Peyer's patch (tissue), 4 donors: ENCODE results near the gene SEMA4C.

Experiments used
- POLR2A ChIP-seq, 2 donors: fragments of 450-650 bp; IDR thresholded peaks; one replicate each; pipeline ENCODE4 v1.5.1; 2017; ENCODE audit warnings: antibody characterized with exemption in 2 of 2, mild to moderate bottlenecking in 2 of 2, moderate library complexity in 2 of 2
- TF ChIP-seq, protein P1 (sequence below), 6 experiments: fragments of 450-650 bp in 4 of 6; fragments of 200-600 bp in 2 of 6; sonication (generic) in 1 of 6; IDR thresholded peaks; one replicate each; pipeline ENCODE4 v1.5.1; 2017 to 2019; ENCODE audit warnings: antibody characterized with exemption in 6 of 6, mild to moderate bottlenecking in 3 of 6, moderate library complexity in 1 of 6

GRCh38 chr2:96872591-96873349 lies 2.9 kb upstream of the SEMA4C start:
- TF ChIP-seq, protein P1, sequence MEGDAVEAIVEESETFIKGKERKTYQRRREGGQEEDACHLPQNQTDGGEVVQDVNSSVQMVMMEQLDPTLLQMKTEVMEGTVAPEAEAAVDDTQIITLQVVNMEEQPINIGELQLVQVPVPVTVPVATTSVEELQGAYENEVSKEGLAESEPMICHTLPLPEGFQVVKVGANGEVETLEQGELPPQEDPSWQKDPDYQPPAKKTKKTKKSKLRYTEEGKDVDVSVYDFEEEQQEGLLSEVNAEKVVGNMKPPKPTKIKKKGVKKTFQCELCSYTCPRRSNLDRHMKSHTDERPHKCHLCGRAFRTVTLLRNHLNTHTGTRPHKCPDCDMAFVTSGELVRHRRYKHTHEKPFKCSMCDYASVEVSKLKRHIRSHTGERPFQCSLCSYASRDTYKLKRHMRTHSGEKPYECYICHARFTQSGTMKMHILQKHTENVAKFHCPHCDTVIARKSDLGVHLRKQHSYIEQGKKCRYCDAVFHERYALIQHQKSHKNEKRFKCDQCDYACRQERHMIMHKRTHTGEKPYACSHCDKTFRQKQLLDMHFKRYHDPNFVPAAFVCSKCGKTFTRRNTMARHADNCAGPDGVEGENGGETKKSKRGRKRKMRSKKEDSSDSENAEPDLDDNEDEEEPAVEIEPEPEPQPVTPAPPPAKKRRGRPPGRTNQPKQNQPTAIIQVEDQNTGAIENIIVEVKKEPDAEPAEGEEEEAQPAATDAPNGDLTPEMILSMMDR (IDR thresholded peaks at IDR 0.05): no peak
- TF ChIP-seq POLR2A (IDR thresholded peaks at IDR 0.05): no peak
